Measurements from ENCODE around the gene MBIP.

GRCh38 chr14:36317650-36318049, 2.8 kb downstream of the MBIP start:
- no peak for TF ChIP-seq CTCF (IDR thresholded peaks at IDR 0.05; ENCODE audit: insufficient read depth, low read length, poor library complexity, severe bottlenecking)
- TF ChIP-seq EZH2phosphoT487 (conservative IDR thresholded peaks at IDR 0.05; ENCODE audit: low read length), result no peak

Measured in SU-DHL-6 (cell line).